Hematopoietic multipotent progenitor cell treated with erythropoietin and hydrocortisone succinate and interleukin-3 and kit ligand, for 4 days (in vitro differentiated cells): ENCODE data around the gene CCNYL1.
"Not testable (repeated sequence)": the region's sequence is repeated elsewhere in the genome, so short reads cannot be mapped to it uniquely, and the experiment has no call there.

ENCODE experiments used
- DNase-seq: peaks from one replicate; pipeline ENCODE4 v3.0.0-alpha.2; 2015

The CCNYL1 gene

GRCh38 chr2:207735513-207735859 is 24.0 kb downstream of the CCNYL1 start:
- DNase-seq: not testable (repeated sequence)

- no peak for DNase-seq
These were observed 32.1 kb downstream of the CCNYL1 start for GRCh38 chr2:207743514-207743913.

- no peak for DNase-seq
These were observed 32.6 kb downstream of the CCNYL1 start for GRCh38 chr2:207744050-207744449.

GRCh38 chr2:207744451-207744850 is 33.0 kb downstream of the CCNYL1 start:
- DNase-seq: no peak

GRCh38 chr2:207746131-207746530 is 34.7 kb downstream of the CCNYL1 start:
- DNase-seq: peak; percentile 88

GRCh38 chr2:207747653-207748560 is 36.5 kb downstream of the CCNYL1 start:
- no peak for DNase-seq

- no peak for DNase-seq
These were observed 37.6 kb downstream of the CCNYL1 start for GRCh38 chr2:207748993-207749392.

- DNase-seq: no peak
These were observed 38.4 kb downstream of the CCNYL1 start for GRCh38 chr2:207749873-207750272.

- no peak for DNase-seq
These were observed 38.9 kb downstream of the CCNYL1 start for GRCh38 chr2:207750345-207750744.

GRCh38 chr2:207750876-207751275 is 39.4 kb downstream of the CCNYL1 start:
- no peak for DNase-seq

GRCh38 chr2:207753688-207754087 is 42.2 kb downstream of the CCNYL1 start:
- DNase-seq: not testable (repeated sequence)

GRCh38 chr2:207754498-207755383 is 43.3 kb downstream of the CCNYL1 start:
- DNase-seq: no peak

- DNase-seq: no peak
These were observed 46.6 kb downstream of the CCNYL1 start for GRCh38 chr2:207758025-207758424.

GRCh38 chr2:207759890-207760289 is 48.5 kb downstream of the CCNYL1 start:
- DNase-seq: no peak

GRCh38 chr2:207760453-207760852 is 49.0 kb downstream of the CCNYL1 start:
- DNase-seq: no peak

GRCh38 chr2:207761426-207761825 is 50.0 kb downstream of the CCNYL1 start:
- DNase-seq: not testable (repeated sequence)

- DNase-seq: no peak
These were observed 50.7 kb downstream of the CCNYL1 start for GRCh38 chr2:207762146-207762545.

GRCh38 chr2:207763303-207763917 is 52.0 kb downstream of the CCNYL1 start:
- DNase-seq: no peak

- DNase-seq: no peak
These were observed 52.7 kb downstream of the CCNYL1 start for GRCh38 chr2:207764096-207764630.

GRCh38 chr2:207765547-207765946 is 54.1 kb downstream of the CCNYL1 start:
- peak; percentile 88 for DNase-seq

- DNase-seq: peak; percentile 79
These were observed 54.7 kb downstream of the CCNYL1 start for GRCh38 chr2:207766041-207766551.

- DNase-seq: peak; percentile 44
These were observed 55.4 kb downstream of the CCNYL1 start for GRCh38 chr2:207766697-207767460.
